Ovary (tissue), 3 donors: ENCODE results near the gene BMERB1.

Experiments used
- CTCF ChIP-seq, 3 donors: fragments of 450-650 bp in 2 of 3; fragments of 200-600 bp in 1 of 3; IDR thresholded peaks; one replicate each; pipeline versions ENCODE4 v1.5.1 to v1.8.0; 2016 to 2022; ENCODE audit warnings: antibody characterized with exemption in 3 of 3, mild to moderate bottlenecking in 1 of 3
- EP300 ChIP-seq: sonication (generic); formaldehyde crosslinking; IDR thresholded peaks from one replicate; pipeline ENCODE4 v1.6.1; 2017; ENCODE audit warnings: antibody characterized with exemption
- POLR2A ChIP-seq: fragments of 450-650 bp; IDR thresholded peaks from one replicate; pipeline ENCODE4 v1.6.1; 2017; ENCODE audit warnings: antibody characterized with exemption, mild to moderate bottlenecking, moderate library complexity
- donor health status: DM: no; HTN: no; CAD: no.

GRCh38 chr16:15519790-15520189, 85.4 kb downstream of the BMERB1 start:
- TF ChIP-seq CTCF (IDR thresholded peaks at IDR 0.05) (no peak), POLR2A (no peak), EP300 (no peak)
